Measurements from ENCODE around the gene SUPT4H1.

The SUPT4H1 gene

GRCh38 chr17:58365185-58365979, 13.4 kb upstream of the SUPT4H1 start:
- in situ Hi-C loops (cut with HindIII; ENCODE audit: low sequenced_read_pairs) = no loop called here

GRCh38 chr17:58364270-58364942, 12.4 kb upstream of the SUPT4H1 start:
- in situ Hi-C loops (cut with HindIII; ENCODE audit: low sequenced_read_pairs) = no loop called here

- in situ Hi-C loops (cut with HindIII; ENCODE audit: low sequenced_read_pairs) = no loop called here
Observed at GRCh38 chr17:58363457-58364185, 11.6 kb upstream of the SUPT4H1 start.

GRCh38 chr17:58362368-58363014, 10.5 kb upstream of the SUPT4H1 start:
- in situ Hi-C loops (cut with HindIII; ENCODE audit: low sequenced_read_pairs) = no loop called here

GRCh38 chr17:58360296-58361063, 8.5 kb upstream of the SUPT4H1 start:
- in situ Hi-C loops (cut with HindIII; ENCODE audit: low sequenced_read_pairs) = no loop called here

GRCh38 chr17:58358408-58359172, 6.6 kb upstream of the SUPT4H1 start:
- in situ Hi-C loops (cut with HindIII; ENCODE audit: low sequenced_read_pairs) = no loop called here

- in situ Hi-C loops (cut with HindIII; ENCODE audit: low sequenced_read_pairs) = no loop called here
Observed at GRCh38 chr17:58357312-58358297, 5.6 kb upstream of the SUPT4H1 start.

GRCh38 chr17:58356231-58356630, 4.2 kb upstream of the SUPT4H1 start:
- in situ Hi-C loops (cut with HindIII; ENCODE audit: low sequenced_read_pairs) = no loop called here

GRCh38 chr17:58354541-58355216, 2.7 kb upstream of the SUPT4H1 start:
- in situ Hi-C loops (cut with HindIII; ENCODE audit: low sequenced_read_pairs) = no loop called here

GRCh38 chr17:58353389-58353825, 1.4 kb upstream of the SUPT4H1 start:
- in situ Hi-C loops (cut with HindIII; ENCODE audit: low sequenced_read_pairs) = no loop called here

GRCh38 chr17:58352596-58353388, 791 bp upstream of the SUPT4H1 start:
- in situ Hi-C loops (cut with HindIII; ENCODE audit: low sequenced_read_pairs) = no loop called here

GRCh38 chr17:58351182-58351581, 819 bp downstream of the SUPT4H1 start:
- in situ Hi-C loops (cut with HindIII; ENCODE audit: low sequenced_read_pairs) = no loop called here

- in situ Hi-C loops (cut with HindIII; ENCODE audit: low sequenced_read_pairs) = no loop called here
Observed at GRCh38 chr17:58348038-58348437, 4.0 kb downstream of the SUPT4H1 start.

GRCh38 chr17:58345500-58345899, 6.5 kb downstream of the SUPT4H1 start:
- in situ Hi-C loops (cut with HindIII; ENCODE audit: low sequenced_read_pairs) = no loop called here

- in situ Hi-C loops (cut with HindIII; ENCODE audit: low sequenced_read_pairs) = no loop called here
Observed at GRCh38 chr17:58344791-58345157, 7.2 kb downstream of the SUPT4H1 start.

GRCh38 chr17:58344047-58344790, 7.8 kb downstream of the SUPT4H1 start:
- in situ Hi-C loops (cut with HindIII; ENCODE audit: low sequenced_read_pairs) = no loop called here

Measured in DLD1 (cell line).